22Rv1 (cell line): ENCODE results near the gene IGHMBP2.

Source experiments
- H3K27ac ChIP-seq: fragments of 450-650 bp; 2 replicates; pipeline ENCODE4 v1.5.1; 2017
- ZFX ChIP-seq: fragments of 450-650 bp; IDR thresholded peaks from 2 replicates; pipeline ENCODE4 v1.6.1; 2017; ENCODE audit warnings: antibody characterized with exemption, borderline replicate concordance
- TF ChIP-seq, protein P1 (sequence below): fragments of 450-650 bp; IDR thresholded peaks from 2 replicates; pipeline ENCODE4 v1.5.1; 2017; ENCODE audit warnings: mild to moderate bottlenecking

IGHMBP2 gene

GRCh38 chr11:68905421-68906360 is 2.0 kb downstream of the IGHMBP2 start:
- H3K27ac ChIP-seq = peak overlapping the region; percentile 78
- TF ChIP-seq ZFX = no peak
- TF ChIP-seq, protein P1, sequence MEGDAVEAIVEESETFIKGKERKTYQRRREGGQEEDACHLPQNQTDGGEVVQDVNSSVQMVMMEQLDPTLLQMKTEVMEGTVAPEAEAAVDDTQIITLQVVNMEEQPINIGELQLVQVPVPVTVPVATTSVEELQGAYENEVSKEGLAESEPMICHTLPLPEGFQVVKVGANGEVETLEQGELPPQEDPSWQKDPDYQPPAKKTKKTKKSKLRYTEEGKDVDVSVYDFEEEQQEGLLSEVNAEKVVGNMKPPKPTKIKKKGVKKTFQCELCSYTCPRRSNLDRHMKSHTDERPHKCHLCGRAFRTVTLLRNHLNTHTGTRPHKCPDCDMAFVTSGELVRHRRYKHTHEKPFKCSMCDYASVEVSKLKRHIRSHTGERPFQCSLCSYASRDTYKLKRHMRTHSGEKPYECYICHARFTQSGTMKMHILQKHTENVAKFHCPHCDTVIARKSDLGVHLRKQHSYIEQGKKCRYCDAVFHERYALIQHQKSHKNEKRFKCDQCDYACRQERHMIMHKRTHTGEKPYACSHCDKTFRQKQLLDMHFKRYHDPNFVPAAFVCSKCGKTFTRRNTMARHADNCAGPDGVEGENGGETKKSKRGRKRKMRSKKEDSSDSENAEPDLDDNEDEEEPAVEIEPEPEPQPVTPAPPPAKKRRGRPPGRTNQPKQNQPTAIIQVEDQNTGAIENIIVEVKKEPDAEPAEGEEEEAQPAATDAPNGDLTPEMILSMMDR = no peak

DNA sequence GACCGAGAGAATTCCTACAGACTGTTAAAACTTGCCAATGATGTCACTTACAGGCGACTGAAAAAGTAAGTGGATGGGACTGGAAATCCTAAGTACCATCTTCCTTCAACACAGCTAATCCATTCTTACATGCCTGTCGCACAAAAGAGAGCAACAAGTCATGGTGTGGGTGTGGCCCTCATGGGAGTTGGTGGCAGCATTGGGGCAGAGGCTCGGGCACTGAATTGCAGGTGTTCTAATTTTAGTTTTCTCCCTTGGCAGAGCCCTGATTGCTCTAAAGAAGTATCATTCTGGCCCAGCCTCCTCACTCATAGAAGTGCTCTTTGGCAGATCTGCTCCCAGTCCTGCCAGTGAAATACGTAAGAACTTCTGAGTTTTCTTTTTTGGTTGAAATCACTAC is 4.6 kb downstream of the IGHMBP2 start:
- TF ChIP-seq, protein P1 = no peak
- TF ChIP-seq ZFX = no peak
- H3K27ac ChIP-seq = no peak overlapping the region

- no peak for TF ChIP-seq ZFX
- TF ChIP-seq, protein P1 = no peak
- no peak overlapping the region for H3K27ac ChIP-seq
These were observed 7.3 kb downstream of the IGHMBP2 start for GRCh38 chr11:68910965-68911364.

- H3K27ac ChIP-seq = no peak overlapping the region
- TF ChIP-seq, protein P1 = no peak
- TF ChIP-seq ZFX = no peak
These were observed 8.0 kb downstream of the IGHMBP2 start for GRCh38 chr11:68911731-68912130.

DNA sequence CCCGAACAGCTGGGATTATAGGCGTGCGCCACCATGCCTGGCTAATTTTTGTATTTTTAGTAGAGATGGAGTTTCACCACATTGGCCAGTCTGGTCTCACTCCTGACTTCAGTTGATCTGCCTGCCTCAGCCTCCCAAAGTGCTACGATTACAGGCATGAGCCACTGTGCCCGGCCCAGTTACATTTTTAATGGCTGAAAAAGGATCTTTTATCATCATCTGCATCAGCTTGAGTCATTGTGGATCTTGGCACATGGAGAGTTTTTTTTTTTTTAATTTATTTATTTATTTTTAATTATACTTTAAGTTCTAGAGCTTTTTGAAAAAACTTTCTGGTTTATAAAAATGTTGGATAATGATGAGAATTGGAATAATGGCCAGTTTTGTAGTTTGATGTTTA is 8.6 kb downstream of the IGHMBP2 start:
- TF ChIP-seq, protein P1 = no peak
- no peak for TF ChIP-seq ZFX
- no peak overlapping the region for H3K27ac ChIP-seq

DNA sequence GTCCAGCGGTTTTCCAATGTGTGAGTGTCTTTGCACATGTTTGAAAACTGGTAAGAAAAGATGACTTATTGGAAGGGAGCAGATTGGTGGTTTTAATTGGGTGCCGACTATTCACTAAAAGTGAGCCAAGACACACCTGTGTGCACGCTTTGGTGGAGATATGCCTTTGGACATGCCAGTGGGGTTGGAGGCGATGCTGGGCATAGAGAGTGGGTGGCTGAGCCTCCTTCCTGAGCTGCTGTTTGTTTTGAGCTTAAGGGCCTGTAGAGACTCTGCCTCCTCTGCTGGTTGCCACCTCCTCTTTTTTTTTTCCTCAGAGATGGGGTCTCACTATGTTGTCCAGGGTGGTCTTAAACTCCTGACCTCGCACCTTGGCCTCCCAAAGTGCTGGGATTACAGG is 9.5 kb downstream of the IGHMBP2 start:
- TF ChIP-seq, protein P1 = no peak
- TF ChIP-seq ZFX = no peak
- H3K27ac ChIP-seq = no peak overlapping the region

DNA sequence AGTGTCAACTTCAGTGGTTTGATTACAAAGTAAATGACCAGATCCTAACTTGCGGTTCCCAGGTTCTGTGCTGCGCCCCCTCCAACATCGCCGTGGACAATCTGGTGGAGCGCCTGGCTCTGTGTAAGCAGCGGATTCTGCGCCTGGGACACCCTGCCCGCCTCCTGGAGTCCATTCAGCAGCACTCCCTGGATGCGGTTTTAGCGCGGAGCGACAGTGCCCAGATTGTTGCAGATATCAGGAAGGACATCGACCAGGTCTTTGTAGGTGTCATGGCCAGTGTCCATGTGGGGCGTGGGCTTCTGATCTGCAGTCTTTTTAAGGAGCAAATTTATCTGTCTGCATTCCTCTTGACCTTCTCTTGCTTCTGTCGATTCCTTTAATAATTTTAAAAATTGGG is 11.1 kb downstream of the IGHMBP2 start:
- TF ChIP-seq, protein P1 = no peak
- TF ChIP-seq ZFX = no peak

More for the DNA sequence above, 11.1 kb downstream of the IGHMBP2 start:
- H3K27ac ChIP-seq = no peak overlapping the region
